ENCODE measurements around the gene GPR152. TPM values are rescaled to one million over a fixed set of nuclear protein-coding genes. Genes with fewer than 3 reads are reported as not detected.

The GPR152 gene
- total RNA-seq, 1 experiment from 2014 or later, result not detected

GRCh38 chr11:67500831-67501715 lies 48.5 kb upstream of the GPR152 start:
- ChIA-PET CTCF (no interaction called here), POLR2A (no interaction called here)

More at GRCh38 chr11:67500831-67501715, 48.5 kb upstream of the GPR152 start:
- H3K27ac ChIP-seq (ENCODE audit: low read depth, low read length), result no peak overlapping the region
- BruUV-seq (replicated peaks), result TSS peak; percentile 13
- no peaks in the 10 kb centered on the region for H3K27me3 ChIP-seq (ENCODE audit: insufficient read depth, low read length)
- no peak overlapping the region for H3K4me3 ChIP-seq (replicated peaks in 1 of 2; ENCODE audit: low read depth in 1 of 2, low read length in 2 of 2)
- no peak overlapping the region for H3K9ac ChIP-seq (ENCODE audit: low read length)
- H3K9me3 ChIP-seq (ENCODE audit: control insufficient read depth in 1 of 2, insufficient read depth in 1 of 2, low read depth in 1 of 2, low read length in 2 of 2), result no peaks in the 10 kb centered on the region
- H3K36me3 ChIP-seq (ENCODE audit: control insufficient read depth in 1 of 2, insufficient read depth in 2 of 2, low read length in 2 of 2), result peaks cover 9 to 10% of the 10 kb centered on the region in 2 experiments
- peaks cover 15 to 18% of the 10 kb centered on the region in 2 experiments for H3K4me1 ChIP-seq (ENCODE audit: control insufficient read depth in 1 of 2, insufficient read depth in 2 of 2, low read length in 2 of 2)
- no peak overlapping the region for H3K4me2 ChIP-seq (ENCODE audit: low read length)
- ATAC-seq (no peak), DNase-seq (ENCODE audit: low read depth, low spot score) (no peak)
- RAD21 ChIA-PET (ENCODE audit: low non-redundant PET in 1 of 2, low total read pairs in 2 of 2, uncharacterized antibody in 2 of 2, unreplicated experiment in 2 of 2), result no interaction called here
- H3K9me2 ChIP-seq (ENCODE audit: insufficient read depth), result no peaks in the 10 kb centered on the region
- intact Hi-C loops (cut with micrococcal nuclease), result no loop called here
- no peak for TF ChIP-seq POLR2A (IDR thresholded peaks at IDR 0.05; ENCODE audit: borderline replicate concordance, extremely low read depth, insufficient read depth, insufficient read length)
- no peak for TF ChIP-seq EGR1 (IDR thresholded peaks at IDR 0.05; ENCODE audit: low read depth)
- TF ChIP-seq CTCF (IDR thresholded peaks at IDR 0.05 in 2 of 3, conservative IDR thresholded peaks at IDR 0.05 in 1 of 3; ENCODE audit: borderline replicate concordance in 1 of 3, insufficient read depth in 1 of 3, low read depth in 2 of 3, low read length in 2 of 3), result no peak
- TF ChIP-seq SRF (IDR thresholded peaks at IDR 0.05; ENCODE audit: low read depth), result no peak
- TF ChIP-seq JUND (IDR thresholded peaks at IDR 0.05), result no peak
- TF ChIP-seq ZBTB33 (IDR thresholded peaks at IDR 0.05; ENCODE audit: extremely low read depth, insufficient replicate concordance, low read length), result no peak
- no peak for TF ChIP-seq SIN3A (IDR thresholded peaks at IDR 0.05; ENCODE audit: low read depth)
- peaks cover 19% of the 10 kb centered on the region for H3K79me2 ChIP-seq (ENCODE audit: insufficient read depth, low read length)
- H2AFZ ChIP-seq (ENCODE audit: low read depth, low read length, poor library complexity, severe bottlenecking), result no peak overlapping the region
- no peaks in the 10 kb centered on the region for H4K20me1 ChIP-seq (ENCODE audit: insufficient read depth)

Measured in HCT116 (cell line).